ENCODE data around the gene MAP6.

The MAP6 gene

DNA sequence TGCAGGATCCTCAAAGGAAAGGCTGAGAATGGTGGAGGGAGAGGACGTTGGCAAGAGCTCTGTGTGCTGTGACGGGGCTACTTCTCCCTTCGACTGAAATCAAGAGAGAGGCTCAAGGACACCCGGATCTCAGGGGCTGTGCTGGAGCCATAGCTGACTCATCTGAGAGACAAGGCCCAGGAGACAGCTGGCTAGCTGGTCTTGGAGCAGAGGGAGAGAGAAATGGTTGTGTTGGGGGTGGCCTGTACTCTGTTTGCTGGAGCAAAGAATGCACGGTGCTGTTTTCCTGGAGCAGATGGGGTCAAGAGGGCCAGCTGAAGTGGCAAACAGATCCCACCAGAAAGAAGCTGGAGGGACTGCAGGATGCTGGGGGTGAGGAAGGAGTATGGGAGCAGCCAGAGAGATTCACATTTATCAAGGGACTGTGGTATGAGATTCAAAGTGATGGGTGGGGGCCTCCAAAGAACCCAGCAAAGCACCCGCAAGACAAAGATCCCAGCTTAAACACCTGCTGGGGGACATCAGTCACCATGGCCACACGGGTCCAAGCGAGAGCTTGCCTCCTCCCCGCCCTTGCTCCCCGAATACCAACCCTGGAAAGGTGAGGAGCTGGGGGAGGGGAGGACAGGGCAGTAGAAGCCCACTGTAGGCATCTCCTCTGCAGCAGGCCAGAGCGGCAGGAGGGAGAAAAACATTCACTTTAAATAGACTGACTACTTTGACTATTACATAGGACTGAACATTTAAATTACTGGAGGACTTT is 40.8 kb downstream of the MAP6 start:
- DNase-seq: peak in 1 of 14 donors; percentile 21

GRCh38 chr11:75626889-75627529 is 41.8 kb downstream of the MAP6 start:
- DNase-seq: no peak

DNA sequence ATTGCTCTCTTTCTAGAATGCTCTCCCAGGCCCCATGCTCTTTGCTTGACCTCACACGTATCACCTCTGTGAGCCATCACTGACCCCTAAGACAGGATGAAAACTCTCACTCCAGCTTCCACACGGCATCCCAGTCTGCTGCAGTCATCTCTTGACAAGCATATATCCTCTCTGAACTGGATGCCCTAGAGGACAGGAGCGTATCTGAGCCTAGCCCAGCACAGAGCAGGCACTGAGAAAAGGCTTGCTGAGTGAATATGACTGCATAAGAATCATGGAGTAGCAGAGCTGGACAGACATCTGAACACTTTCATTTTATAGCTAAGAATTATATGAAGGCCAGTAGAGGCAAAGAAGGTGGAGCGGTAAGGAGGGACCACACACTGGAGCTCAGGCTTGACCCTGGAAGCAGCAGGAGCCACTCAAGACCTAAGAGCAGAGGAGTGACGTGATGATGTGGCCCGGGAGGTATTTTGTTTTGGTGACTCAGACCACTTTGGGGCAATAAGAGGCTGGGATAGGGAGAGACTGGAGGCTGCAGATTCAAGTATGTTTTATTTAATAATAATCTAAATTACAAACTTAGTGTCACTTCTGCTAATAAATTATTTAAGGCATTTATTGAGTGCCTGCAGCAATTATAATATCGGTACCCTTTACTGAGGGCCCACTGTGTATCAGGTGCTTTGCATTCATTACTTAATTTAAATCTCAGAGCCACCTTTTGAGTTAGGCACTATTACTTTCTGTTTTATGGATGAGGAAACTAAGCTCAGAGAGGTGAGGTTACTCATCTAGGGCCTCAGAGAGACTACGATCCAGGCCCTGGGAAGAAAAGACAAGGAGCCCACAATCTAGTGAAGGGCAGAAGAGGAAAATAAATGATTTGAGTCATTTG is 42.6 kb downstream of the MAP6 start:
- no peak for DNase-seq

DNA sequence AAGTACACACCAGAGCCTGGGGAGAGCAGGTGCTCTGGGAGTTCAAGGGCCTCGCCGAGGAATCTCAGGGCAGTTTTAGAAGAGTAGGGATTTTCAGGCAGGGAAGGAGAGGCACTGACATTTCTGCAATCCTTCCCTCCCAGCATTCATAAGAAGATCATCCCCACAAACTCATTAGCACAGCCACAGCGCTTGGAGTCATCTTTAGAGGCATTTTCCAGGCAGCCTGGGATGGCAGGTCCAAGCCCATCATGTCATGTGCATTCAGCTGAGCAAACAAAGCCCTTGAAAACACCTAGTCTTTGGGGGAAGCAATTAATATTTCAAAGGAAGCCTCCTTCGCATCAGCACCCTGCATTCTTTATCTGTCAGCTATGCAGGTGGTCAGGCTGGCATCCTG is 43.8 kb downstream of the MAP6 start:
- DNase-seq: no peak

GRCh38 chr11:75616281-75616680 is 52.6 kb downstream of the MAP6 start:
- DNase-seq: no peak

DNA sequence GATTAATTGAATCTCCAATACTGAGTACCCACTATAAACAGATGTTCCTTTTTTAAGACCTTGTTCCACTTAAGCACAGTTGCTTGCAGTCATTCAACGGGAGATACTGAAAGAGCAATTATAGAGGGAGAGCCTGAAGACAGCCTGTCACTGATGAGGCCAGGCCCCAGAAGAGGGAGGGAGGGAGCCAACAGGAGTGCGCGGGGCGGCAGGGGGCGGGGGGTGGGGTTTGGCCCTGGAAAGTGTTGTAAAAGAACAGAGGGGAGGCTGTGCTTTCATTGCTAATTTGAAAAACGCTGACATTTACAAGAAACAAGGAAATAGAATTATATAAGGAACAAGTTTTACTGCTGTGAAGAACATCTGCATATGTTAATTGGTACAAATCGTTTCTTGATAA is 53.1 kb downstream of the MAP6 start:
- DNase-seq: no peak

DNA sequence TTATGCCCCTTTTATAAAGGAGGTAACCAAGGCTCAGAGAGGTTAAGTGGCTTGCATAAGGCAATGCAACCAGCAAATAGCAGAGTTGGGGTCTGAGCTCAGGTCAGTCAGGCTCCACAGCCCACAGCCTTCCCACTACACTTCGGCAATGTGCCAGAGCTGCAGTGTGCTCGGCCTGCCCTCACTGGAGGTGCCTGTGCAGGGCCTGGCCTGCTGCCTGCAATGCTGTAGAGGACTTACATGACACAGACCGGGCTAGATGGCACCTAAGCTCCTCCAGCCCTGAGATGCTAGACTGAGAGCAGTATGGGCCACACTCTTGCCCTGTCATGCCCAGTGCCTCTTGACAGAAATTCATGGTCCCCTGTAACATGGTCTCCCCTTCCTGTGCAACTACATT is 57.0 kb downstream of the MAP6 start:
- DNase-seq: no peak

DNA sequence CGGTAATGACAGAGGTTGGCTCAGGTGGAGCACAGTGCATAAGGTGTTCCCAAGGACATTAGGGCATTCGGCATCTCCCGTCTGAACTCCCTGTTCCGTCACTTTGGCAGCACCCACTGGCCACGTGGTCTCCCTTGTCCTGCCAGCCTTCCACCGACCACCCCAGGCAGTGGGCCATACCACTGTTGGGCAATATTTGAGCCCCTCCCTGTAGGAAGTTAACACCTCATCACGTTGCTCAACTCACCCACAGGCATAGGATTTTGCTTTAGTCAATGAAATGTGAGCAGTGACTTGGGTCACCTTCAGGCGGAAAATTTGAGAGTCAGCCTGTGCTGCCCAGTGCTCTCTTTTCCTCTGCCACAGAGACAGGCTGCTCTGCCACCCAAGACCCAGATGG is 62.7 kb downstream of the MAP6 start:
- DNase-seq: no peak

GRCh38 chr11:75603791-75604736 is 64.8 kb downstream of the MAP6 start:
- no peak for DNase-seq

DNA sequence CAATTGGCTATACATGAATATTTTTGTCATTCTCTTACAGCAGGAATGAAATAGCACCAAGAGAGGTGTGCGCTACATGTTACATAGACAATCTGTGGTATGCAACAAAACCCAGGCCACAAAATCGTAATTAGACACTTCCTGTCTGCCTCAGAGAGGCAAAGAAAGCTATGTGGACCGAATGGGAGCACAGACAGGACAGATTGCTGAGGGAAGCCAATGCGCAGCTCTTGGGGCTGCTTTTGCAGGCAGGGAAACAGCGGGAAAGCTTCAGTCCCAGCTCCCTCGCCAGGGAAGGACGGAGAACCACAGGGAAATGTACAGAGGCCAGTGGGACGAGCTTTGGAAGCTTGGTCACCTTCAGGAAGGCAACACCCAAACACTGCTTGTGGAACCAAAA is 65.9 kb downstream of the MAP6 start:
- no peak for DNase-seq

- DNase-seq: no peak
Measured at GRCh38 chr11:75601494-75601893, 67.3 kb downstream of the MAP6 start.

DNA sequence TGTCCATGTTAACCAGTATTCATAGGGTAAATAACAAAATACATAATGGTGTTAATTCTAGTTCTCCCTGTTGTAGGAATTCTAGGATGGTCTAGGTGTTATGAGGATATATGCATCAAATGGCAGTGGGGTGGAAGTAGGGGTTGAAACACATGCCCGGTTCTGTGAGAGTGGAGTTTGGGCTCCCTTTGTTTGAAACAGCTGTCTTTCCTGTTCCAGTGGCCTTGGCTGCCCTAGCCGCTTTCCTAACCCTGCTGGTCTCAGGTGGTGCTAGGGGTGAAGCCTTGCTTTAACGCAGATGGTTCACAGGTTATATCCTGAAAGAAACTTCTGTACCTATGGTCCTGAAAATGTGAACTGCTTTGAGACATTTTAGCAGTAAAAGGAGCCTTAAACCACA is 68.5 kb downstream of the MAP6 start:
- no peak for DNase-seq

DNA sequence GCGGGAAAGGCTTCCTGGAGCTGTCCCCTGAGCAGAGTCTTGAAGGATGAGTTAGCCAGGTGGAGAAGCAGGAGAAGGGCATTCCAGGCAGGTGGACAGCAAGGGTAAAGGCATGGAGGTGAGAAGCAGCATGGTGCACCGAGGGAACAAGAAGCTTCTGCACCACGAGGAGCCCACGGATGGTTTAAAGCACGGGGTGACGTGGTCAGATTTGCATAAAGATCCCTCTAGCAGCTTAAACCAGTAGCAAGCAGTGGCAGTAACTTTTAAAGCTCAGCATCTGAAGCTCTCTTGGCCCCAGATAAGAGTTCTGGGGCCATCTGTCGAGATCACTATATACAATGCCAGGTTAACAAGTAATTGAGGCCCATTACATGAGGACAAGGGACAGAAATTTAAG is 69.9 kb downstream of the MAP6 start:
- no peak for DNase-seq

DNA sequence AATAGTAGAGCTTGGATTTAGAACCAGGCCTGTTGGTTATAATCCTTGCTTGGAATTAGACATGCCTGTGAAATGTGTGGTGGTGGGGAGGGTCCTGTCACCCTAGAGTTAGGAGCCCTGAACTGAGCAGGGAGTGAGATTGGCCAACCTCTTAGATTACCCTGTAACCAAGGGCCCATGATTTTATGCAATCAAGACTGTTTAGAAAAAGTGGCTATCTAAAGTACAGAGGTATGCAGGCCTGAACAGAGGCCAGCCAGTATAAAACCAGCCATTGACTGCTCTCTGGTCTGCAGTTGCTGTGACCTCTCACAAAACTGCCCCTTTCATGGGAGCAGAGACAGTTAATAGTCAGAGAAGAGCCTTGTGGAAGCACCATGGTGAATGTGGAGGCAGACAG is 70.6 kb downstream of the MAP6 start:
- no peak for DNase-seq

GRCh38 chr11:75597636-75598035 is 71.2 kb downstream of the MAP6 start:
- no peak for DNase-seq

DNA sequence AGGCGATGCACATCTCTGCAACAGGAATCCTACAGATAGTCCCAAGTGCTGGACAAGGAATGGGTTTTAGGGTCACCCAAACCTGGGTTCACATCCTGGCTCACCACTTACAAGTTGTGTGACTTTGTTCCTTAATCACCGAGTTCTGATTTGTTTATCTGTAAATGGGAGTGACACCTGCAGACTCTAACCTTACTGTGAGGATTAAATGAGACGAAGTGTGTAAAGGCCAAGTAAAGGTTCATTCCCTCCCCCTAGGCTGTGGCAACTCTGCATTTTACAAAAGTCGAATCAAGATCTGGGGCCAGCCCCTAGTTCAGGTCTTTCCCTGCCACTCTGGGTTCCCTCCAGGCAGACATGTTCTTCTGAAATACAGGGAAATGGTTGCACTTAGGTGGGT is 71.9 kb downstream of the MAP6 start:
- no peak for DNase-seq

GRCh38 chr11:75595429-75595828 is 73.4 kb downstream of the MAP6 start:
- DNase-seq: no peak

DNA sequence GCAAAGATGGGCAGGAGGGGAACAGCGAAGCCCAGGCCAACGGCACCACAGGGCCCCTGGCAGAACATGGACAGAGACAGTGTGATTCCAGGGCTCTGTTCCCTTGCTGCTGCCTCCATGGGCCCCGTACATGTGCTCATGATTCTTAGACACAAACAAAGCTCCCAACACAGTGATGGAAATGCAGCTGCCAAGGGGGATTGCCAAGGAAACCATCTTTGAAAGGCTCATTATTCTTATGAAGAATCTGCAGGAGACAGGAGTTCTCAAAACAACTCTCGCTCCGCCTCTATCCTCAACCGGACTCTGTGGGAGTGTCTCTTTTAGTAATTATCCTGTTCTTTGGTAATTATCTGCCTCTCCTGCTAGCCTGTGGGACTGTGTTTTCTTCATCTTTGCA is 74.6 kb downstream of the MAP6 start:
- DNase-seq: peak in 2 of 14 donors; percentile 11 to 40

- no peak for DNase-seq
Measured at GRCh38 chr11:75593286-75593915, 75.4 kb downstream of the MAP6 start.

DNA sequence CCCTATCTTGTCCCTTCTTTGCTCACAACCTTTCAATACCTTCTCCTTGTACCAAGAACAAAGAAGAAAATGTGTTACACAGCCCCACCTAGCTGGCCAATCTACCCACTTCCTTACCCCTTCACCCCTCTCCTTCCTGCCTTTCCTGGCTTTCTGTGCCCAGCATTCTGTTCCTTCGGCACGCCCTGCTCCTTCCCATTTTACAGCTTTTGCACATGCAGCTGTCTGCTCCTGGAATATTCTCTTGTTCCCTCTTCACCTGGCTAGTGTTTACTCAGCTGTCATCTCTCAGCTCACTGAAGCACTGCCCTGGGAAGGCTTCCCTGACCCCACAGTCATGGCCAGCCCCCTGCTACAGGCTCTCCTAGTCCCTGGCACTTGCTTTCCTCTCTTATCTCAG is 76.1 kb downstream of the MAP6 start:
- DNase-seq: no peak

GRCh38 chr11:75591966-75592365 is 76.9 kb downstream of the MAP6 start:
- no peak for DNase-seq

GRCh38 chr11:75591371-75591770 is 77.5 kb downstream of the MAP6 start:
- DNase-seq: peak in 1 of 14 donors; percentile 70
